SU-DHL-6 (cell line): ENCODE measurements around the gene CLHC1.

Experiments
- EZH2phosphoT487 ChIP-seq: fragments of 200-600 bp; sonication (generic), shearing (Covaris generic); conservative IDR thresholded peaks from 2 replicates; pipeline ENCODE4 v1.6.1; 2018; ENCODE audit warnings: mild to moderate bottlenecking, antibody characterized with exemption, low read length, moderate library complexity, mixed read lengths
- TF ChIP-seq, protein P1 (sequence below): fragments of 200-600 bp; sonication (generic); IDR thresholded peaks from one replicate; pipeline ENCODE4 v1.5.1; 2017; ENCODE audit warnings: antibody characterized with exemption, mild to moderate bottlenecking, low read length, moderate library complexity; ENCODE audit not compliant: insufficient read depth, poor library complexity, severe bottlenecking

- TF ChIP-seq, protein P1, sequence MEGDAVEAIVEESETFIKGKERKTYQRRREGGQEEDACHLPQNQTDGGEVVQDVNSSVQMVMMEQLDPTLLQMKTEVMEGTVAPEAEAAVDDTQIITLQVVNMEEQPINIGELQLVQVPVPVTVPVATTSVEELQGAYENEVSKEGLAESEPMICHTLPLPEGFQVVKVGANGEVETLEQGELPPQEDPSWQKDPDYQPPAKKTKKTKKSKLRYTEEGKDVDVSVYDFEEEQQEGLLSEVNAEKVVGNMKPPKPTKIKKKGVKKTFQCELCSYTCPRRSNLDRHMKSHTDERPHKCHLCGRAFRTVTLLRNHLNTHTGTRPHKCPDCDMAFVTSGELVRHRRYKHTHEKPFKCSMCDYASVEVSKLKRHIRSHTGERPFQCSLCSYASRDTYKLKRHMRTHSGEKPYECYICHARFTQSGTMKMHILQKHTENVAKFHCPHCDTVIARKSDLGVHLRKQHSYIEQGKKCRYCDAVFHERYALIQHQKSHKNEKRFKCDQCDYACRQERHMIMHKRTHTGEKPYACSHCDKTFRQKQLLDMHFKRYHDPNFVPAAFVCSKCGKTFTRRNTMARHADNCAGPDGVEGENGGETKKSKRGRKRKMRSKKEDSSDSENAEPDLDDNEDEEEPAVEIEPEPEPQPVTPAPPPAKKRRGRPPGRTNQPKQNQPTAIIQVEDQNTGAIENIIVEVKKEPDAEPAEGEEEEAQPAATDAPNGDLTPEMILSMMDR: no peak
- no peak for TF ChIP-seq EZH2phosphoT487
Measured at GRCh38 chr2:55162284-55163006, 69.6 kb downstream of the CLHC1 start.
